ENCODE data around the gene CD47. TPM values are rescaled to one million over a fixed set of nuclear protein-coding genes. Genes with fewer than 3 reads are reported as not detected.

The CD47 gene
- total RNA-seq, 1 experiment from 2014 or later, result 16.3 TPM

GRCh38 chr3:108008106-108008505 is 82.7 kb downstream of the CD47 start:
- H3K27ac Mint-ChIP-seq, result no peak overlapping the region
- no peaks in the 10 kb centered on the region for H3K36me3 Mint-ChIP-seq
- H3K4me3 Mint-ChIP-seq, result no peak overlapping the region
- CTCF ChIA-PET, result no interaction called here
- no peaks in the 10 kb centered on the region; the same call in 1 of the 2 replicates for H3K27me3 Mint-ChIP-seq (ENCODE audit: low read depth)
- POLR2A ChIA-PET, result no interaction called here
- no peaks in the 10 kb centered on the region for H3K9me3 Mint-ChIP-seq
- no peak for ATAC-seq
- DNase-seq (ENCODE audit: low spot score), result no peak
- TF ChIP-seq ZNF317 (CRISPR knock-in tag; IDR thresholded peaks at IDR 0.05; ENCODE audit: borderline replicate concordance, low read depth) (no peak), ZNF263 (CRISPR knock-in tag; IDR thresholded peaks at IDR 0.05; ENCODE audit: low read depth) (no peak), ZNF232 (CRISPR knock-in tag; IDR thresholded peaks at IDR 0.05) (no peak), ZNF416 (CRISPR knock-in tag; IDR thresholded peaks at IDR 0.05) (no peak), ATF1 (CRISPR knock-in tag; IDR thresholded peaks at IDR 0.05) (no peak), SP1 (CRISPR knock-in tag; conservative IDR thresholded peaks at IDR 0.05) (no peak), STAT6 (CRISPR knock-in tag; conservative IDR thresholded peaks at IDR 0.05; ENCODE audit: low read depth) (no peak)
- TF ChIP-seq, protein P1, sequence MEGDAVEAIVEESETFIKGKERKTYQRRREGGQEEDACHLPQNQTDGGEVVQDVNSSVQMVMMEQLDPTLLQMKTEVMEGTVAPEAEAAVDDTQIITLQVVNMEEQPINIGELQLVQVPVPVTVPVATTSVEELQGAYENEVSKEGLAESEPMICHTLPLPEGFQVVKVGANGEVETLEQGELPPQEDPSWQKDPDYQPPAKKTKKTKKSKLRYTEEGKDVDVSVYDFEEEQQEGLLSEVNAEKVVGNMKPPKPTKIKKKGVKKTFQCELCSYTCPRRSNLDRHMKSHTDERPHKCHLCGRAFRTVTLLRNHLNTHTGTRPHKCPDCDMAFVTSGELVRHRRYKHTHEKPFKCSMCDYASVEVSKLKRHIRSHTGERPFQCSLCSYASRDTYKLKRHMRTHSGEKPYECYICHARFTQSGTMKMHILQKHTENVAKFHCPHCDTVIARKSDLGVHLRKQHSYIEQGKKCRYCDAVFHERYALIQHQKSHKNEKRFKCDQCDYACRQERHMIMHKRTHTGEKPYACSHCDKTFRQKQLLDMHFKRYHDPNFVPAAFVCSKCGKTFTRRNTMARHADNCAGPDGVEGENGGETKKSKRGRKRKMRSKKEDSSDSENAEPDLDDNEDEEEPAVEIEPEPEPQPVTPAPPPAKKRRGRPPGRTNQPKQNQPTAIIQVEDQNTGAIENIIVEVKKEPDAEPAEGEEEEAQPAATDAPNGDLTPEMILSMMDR (IDR thresholded peaks at IDR 0.05), result no peak
- TF ChIP-seq, protein P2, sequence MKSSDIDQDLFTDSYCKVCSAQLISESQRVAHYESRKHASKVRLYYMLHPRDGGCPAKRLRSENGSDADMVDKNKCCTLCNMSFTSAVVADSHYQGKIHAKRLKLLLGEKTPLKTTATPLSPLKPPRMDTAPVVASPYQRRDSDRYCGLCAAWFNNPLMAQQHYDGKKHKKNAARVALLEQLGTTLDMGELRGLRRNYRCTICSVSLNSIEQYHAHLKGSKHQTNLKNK (CRISPR knock-in tag; IDR thresholded peaks at IDR 0.05), result no peak
- TF ChIP-seq, protein P3, sequence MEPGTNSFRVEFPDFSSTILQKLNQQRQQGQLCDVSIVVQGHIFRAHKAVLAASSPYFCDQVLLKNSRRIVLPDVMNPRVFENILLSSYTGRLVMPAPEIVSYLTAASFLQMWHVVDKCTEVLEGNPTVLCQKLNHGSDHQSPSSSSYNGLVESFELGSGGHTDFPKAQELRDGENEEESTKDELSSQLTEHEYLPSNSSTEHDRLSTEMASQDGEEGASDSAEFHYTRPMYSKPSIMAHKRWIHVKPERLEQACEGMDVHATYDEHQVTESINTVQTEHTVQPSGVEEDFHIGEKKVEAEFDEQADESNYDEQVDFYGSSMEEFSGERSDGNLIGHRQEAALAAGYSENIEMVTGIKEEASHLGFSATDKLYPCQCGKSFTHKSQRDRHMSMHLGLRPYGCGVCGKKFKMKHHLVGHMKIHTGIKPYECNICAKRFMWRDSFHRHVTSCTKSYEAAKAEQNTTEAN (CRISPR knock-in tag; IDR thresholded peaks at IDR 0.05), result no peak
- TF ChIP-seq, protein P4, sequence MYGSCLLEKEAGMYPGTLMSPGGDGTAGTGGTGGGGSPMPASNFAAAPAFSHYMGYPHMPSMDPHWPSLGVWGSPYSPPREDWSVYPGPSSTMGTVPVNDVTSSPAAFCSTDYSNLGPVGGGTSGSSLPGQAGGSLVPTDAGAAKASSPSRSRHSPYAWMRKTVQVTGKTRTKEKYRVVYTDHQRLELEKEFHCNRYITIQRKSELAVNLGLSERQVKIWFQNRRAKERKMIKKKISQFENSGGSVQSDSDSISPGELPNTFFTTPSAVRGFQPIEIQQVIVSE (CRISPR knock-in tag; IDR thresholded peaks at IDR 0.05; ENCODE audit: borderline replicate concordance), result no peak
- TF ChIP-seq, protein P5, sequence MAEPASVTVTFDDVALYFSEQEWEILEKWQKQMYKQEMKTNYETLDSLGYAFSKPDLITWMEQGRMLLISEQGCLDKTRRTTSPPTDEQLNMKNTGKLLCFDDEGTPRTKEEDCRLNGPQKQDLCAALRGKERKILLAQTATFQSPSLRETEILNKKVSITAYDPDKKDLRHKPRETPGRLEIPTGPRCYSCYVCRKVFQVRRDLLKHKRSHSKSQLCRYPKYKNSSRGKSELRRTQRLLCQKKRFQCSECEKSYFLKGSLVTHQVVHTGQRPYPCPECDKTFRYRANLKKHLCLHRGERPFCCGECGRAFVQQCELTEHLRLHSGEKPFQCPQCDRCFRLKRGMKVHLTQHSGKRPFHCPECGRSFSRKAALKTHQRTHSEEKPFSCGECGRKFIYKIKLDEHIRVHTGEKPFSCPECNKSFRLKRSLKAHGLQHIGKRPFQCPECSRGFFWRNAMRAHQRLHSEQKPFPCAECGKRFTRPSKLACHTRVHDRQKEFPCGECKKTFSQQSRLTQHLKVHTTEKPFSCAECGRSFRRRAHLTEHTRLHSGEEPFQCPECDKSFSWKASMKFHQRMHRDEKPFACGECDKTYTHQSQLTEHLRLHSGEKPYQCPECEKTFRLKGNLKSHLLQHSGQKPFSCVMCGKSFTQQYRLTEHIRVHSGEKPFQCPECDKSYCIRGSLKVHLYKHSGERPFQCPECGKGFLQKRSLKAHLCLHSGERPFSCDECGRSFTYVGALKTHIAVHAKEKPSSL (CRISPR knock-in tag; conservative IDR thresholded peaks at IDR 0.05), result no peak
- TF ChIP-seq, protein P6, sequence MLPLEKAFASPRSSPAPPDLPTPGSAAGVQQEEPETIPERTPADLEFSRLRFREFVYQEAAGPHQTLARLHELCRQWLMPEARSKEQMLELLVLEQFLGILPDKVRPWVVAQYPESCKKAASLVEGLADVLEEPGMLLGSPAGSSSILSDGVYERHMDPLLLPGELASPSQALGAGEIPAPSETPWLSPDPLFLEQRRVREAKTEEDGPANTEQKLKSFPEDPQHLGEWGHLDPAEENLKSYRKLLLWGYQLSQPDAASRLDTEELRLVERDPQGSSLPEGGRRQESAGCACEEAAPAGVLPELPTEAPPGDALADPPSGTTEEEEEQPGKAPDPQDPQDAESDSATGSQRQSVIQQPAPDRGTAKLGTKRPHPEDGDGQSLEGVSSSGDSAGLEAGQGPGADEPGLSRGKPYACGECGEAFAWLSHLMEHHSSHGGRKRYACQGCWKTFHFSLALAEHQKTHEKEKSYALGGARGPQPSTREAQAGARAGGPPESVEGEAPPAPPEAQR (CRISPR knock-in tag; IDR thresholded peaks at IDR 0.05), result no peak
- no peaks in the 10 kb centered on the region for H3K4me1 Mint-ChIP-seq

DNA sequence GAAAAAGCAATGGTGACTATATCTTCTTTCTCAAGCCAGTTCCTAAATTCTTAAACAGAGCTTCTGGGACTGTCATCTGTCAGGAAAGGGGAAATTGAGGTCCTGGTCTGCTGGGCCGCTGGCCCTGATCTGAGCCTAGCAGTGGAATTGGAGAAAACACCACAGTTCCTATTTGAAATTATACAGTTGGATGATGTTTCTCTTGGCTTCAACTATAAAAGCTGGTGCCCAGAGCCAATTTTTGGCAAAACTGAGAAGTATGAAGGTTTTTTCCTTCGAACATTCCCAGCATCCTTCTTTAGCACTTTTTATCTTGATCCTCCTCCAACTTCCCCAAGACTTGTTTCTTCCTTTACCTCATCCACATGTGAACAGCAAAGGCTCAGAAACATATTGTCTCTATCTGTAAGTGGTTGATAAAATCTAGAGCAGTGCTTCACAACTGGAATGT is 83.9 kb downstream of the CD47 start:
- ChIA-PET CTCF (no interaction called here), POLR2A (interaction anchor here (1.3 kb wide), 1 partner anchor 13 kb away, joined by 3 read pairs; no protein-coding TSS in a partner anchor)
- H3K9me3 Mint-ChIP-seq, result no peaks in the 10 kb centered on the region
- no peaks in the 10 kb centered on the region for H3K36me3 Mint-ChIP-seq
- H3K4me3 Mint-ChIP-seq, result no peak overlapping the region
- TF ChIP-seq ATF1 (CRISPR knock-in tag; IDR thresholded peaks at IDR 0.05) (no peak), FOXP1 (CRISPR knock-in tag; IDR thresholded peaks at IDR 0.05; ENCODE audit: borderline replicate concordance) (no peak), EMX1 (CRISPR knock-in tag; IDR thresholded peaks at IDR 0.05) (no peak), CREB1 (CRISPR knock-in tag; IDR thresholded peaks at IDR 0.05) (no peak), PRRX2 (CRISPR knock-in tag; IDR thresholded peaks at IDR 0.05) (no peak), NR1H2 (CRISPR knock-in tag; IDR thresholded peaks at IDR 0.05) (no peak)
- TF ChIP-seq, protein P7, sequence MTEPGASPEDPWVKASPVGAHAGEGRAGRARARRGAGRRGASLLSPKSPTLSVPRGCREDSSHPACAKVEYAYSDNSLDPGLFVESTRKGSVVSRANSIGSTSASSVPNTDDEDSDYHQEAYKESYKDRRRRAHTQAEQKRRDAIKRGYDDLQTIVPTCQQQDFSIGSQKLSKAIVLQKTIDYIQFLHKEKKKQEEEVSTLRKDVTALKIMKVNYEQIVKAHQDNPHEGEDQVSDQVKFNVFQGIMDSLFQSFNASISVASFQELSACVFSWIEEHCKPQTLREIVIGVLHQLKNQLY (CRISPR knock-in tag; IDR thresholded peaks at IDR 0.05), result no peak
- TF ChIP-seq, protein P1 (IDR thresholded peaks at IDR 0.05), result no peak
- no peak overlapping the region for H3K27ac Mint-ChIP-seq
- no peak for ATAC-seq
- no peaks in the 10 kb centered on the region for H3K27me3 Mint-ChIP-seq (ENCODE audit: low read depth)
- no peak for DNase-seq (ENCODE audit: low spot score)
- H3K4me1 Mint-ChIP-seq, result no peaks in the 10 kb centered on the region
